IMR-90 (cell line): ENCODE data around the gene FUS.

Experiments
- CEBPB ChIP-seq: IDR thresholded peaks from 2 replicates; pipeline ENCODE4 v1.6.1; 2012; ENCODE audit warnings: low read depth, low read length, improper control_type of control experiment
- POLR2A ChIP-seq: IDR thresholded peaks from 2 replicates; pipeline ENCODE4 v1.6.1; 2012; ENCODE audit warnings: mild to moderate bottlenecking, low read depth, low read length
- SMC3 ChIP-seq: fragments of 150-350 bp; IDR thresholded peaks from 2 replicates; pipeline ENCODE4 v1.6.1; 2016; ENCODE audit warnings: low read depth, mild to moderate bottlenecking, antibody characterized with exemption, low read length, moderate library complexity
- TF ChIP-seq, protein P1 (sequence below): conservative IDR thresholded peaks from 2 replicates; pipeline ENCODE4 v1.5.1; 2012; ENCODE audit warnings: mild to moderate bottlenecking, low read depth, low read length, improper control_type of control experiment
- TF ChIP-seq, protein P2 (sequence below): fragments of 150-350 bp; IDR thresholded peaks from 2 replicates; pipeline ENCODE4 v1.6.1; 2017; ENCODE audit warnings: mild to moderate bottlenecking, antibody characterized with exemption, low read length, low read depth

DNA sequence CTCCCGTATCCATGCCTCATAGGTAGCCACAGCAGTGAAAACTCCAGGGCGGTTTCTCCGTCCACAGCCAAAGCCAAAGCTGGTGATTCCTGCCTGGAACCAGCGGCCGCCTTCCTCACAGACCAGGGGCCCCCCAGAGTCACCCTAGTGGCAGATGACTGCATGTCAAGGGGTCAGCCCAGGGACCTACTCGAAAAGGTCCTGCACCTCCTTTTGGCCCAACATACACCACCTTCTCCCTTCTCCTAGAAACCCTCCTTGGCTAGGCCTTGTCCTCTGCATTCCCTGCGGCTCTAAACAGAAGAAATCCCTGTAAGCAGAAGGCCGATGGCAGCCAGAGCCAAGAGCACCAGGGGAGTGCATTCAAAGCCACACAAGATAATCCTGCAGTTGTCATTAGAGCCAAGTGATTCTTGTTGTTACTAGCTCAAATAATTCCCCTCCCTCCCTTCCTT is 36.2 kb upstream of the FUS start:
- TF ChIP-seq SMC3 (no peak), POLR2A (no peak), CEBPB (no peak)
- TF ChIP-seq, protein P1, sequence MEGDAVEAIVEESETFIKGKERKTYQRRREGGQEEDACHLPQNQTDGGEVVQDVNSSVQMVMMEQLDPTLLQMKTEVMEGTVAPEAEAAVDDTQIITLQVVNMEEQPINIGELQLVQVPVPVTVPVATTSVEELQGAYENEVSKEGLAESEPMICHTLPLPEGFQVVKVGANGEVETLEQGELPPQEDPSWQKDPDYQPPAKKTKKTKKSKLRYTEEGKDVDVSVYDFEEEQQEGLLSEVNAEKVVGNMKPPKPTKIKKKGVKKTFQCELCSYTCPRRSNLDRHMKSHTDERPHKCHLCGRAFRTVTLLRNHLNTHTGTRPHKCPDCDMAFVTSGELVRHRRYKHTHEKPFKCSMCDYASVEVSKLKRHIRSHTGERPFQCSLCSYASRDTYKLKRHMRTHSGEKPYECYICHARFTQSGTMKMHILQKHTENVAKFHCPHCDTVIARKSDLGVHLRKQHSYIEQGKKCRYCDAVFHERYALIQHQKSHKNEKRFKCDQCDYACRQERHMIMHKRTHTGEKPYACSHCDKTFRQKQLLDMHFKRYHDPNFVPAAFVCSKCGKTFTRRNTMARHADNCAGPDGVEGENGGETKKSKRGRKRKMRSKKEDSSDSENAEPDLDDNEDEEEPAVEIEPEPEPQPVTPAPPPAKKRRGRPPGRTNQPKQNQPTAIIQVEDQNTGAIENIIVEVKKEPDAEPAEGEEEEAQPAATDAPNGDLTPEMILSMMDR: no peak
- TF ChIP-seq, protein P2, sequence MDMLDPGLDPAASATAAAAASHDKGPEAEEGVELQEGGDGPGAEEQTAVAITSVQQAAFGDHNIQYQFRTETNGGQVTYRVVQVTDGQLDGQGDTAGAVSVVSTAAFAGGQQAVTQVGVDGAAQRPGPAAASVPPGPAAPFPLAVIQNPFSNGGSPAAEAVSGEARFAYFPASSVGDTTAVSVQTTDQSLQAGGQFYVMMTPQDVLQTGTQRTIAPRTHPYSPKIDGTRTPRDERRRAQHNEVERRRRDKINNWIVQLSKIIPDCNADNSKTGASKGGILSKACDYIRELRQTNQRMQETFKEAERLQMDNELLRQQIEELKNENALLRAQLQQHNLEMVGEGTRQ: no peak
